HG03066 (cell line): Measurements from ENCODE around the gene CRYGS.
"Not testable (repeated sequence)": the region's sequence is repeated elsewhere in the genome, so short reads cannot be mapped to it uniquely, and the experiment has no call there.

Experiments
- ATAC-seq: cut with Tn5 transposase; IDR thresholded peaks from one replicate; pipeline ENCODE4 v1.9.1; 2021; ENCODE audit warnings: low read depth; ENCODE audit not compliant: unreplicated experiment

CRYGS gene

GRCh38 chr3:186520957-186521842 is 23.0 kb downstream of the CRYGS start:
- peak; percentile 63 for ATAC-seq

GRCh38 chr3:186520431-186520830 is 23.7 kb downstream of the CRYGS start:
- no peak for ATAC-seq

GRCh38 chr3:186519021-186519658 is 25.0 kb downstream of the CRYGS start:
- ATAC-seq = no peak

- ATAC-seq = no peak
Measured at GRCh38 chr3:186517218-186517617, 27.0 kb downstream of the CRYGS start.

- no peak for ATAC-seq
Measured at GRCh38 chr3:186516646-186517045, 27.5 kb downstream of the CRYGS start.

GRCh38 chr3:186515125-186515524 is 29.1 kb downstream of the CRYGS start:
- ATAC-seq = no peak

- no peak for ATAC-seq
Measured at GRCh38 chr3:186514296-186515002, 29.7 kb downstream of the CRYGS start.

- ATAC-seq = no peak
Measured at GRCh38 chr3:186513386-186513785, 30.8 kb downstream of the CRYGS start.

GRCh38 chr3:186512570-186513302 is 31.4 kb downstream of the CRYGS start:
- no peak for ATAC-seq

GRCh38 chr3:186511702-186512101 is 32.5 kb downstream of the CRYGS start:
- no peak for ATAC-seq

GRCh38 chr3:186511245-186511644 is 32.9 kb downstream of the CRYGS start:
- peak; percentile 65 for ATAC-seq

GRCh38 chr3:186510374-186511079 is 33.7 kb downstream of the CRYGS start:
- peak; percentile 36 for ATAC-seq

- ATAC-seq = no peak
Measured at GRCh38 chr3:186509423-186509822, 34.8 kb downstream of the CRYGS start.

GRCh38 chr3:186506857-186507256 is 37.3 kb downstream of the CRYGS start:
- ATAC-seq = no peak

- ATAC-seq = no peak
Measured at GRCh38 chr3:186506191-186506739, 37.9 kb downstream of the CRYGS start.

GRCh38 chr3:186502966-186503712 is 41.0 kb downstream of the CRYGS start:
- ATAC-seq = no peak

GRCh38 chr3:186502138-186502948 is 41.8 kb downstream of the CRYGS start:
- ATAC-seq = no peak

GRCh38 chr3:186499949-186500348 is 44.2 kb downstream of the CRYGS start:
- ATAC-seq = not testable (repeated sequence)
